Skeletal muscle satellite cell (primary cell): ENCODE data around the gene MESP1. TPM values are rescaled to one million over a fixed set of nuclear protein-coding genes. Genes with fewer than 3 reads are reported as not detected.

Experiments used
- small RNA-seq: library from RNA; depleted of rRNA; stranded (forward); fragments of <200 nt; gene quantifications from one replicate; pipeline ENCODE3, GENCODE V24; 2012

The MESP1 gene

Small RNA genes lying within 50 kb of the gene (small RNA-seq; reads per million reads assigned to genes)
- not detected for gene RNU6-132P
